Peyer's patch (tissue), 4 donors: ENCODE results near the gene ELMOD2.

Experiments used
- CTCF ChIP-seq, 6 experiments: fragments of 450-650 bp in 4 of 6; fragments of 200-600 bp in 2 of 6; sonication (generic) in 1 of 6; IDR thresholded peaks; one replicate each; pipeline ENCODE4 v1.5.1; 2017 to 2019; ENCODE audit warnings: antibody characterized with exemption in 6 of 6, mild to moderate bottlenecking in 3 of 6, moderate library complexity in 1 of 6
- POLR2A ChIP-seq, 2 donors: fragments of 450-650 bp; IDR thresholded peaks; one replicate each; pipeline ENCODE4 v1.5.1; 2017; ENCODE audit warnings: antibody characterized with exemption in 2 of 2, mild to moderate bottlenecking in 2 of 2, moderate library complexity in 2 of 2

DNA sequence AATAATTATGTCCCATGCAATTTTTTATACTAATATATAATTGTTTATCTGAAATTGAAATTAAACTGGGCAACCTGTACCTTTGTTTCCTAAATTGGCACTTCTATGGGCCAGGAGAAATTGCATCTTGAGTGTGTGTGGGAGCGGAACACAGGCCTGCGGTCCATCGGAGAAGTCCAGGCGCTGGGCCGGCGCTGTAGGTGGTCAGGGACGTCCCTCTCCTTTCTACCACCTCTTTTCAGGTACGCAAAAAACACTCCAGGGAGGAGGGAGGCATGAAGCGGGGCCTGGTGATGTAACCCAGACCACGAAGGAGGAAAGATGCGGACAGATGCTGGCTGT is 26.6 kb upstream of the ELMOD2 start:
- TF ChIP-seq CTCF (IDR thresholded peaks at IDR 0.05) (no peak), POLR2A (IDR thresholded peaks at IDR 0.05) (no peak)
